GM23338 (cell line): ENCODE measurements around the gene AGXT2. TPM values are rescaled to one million over a fixed set of nuclear protein-coding genes. Genes with fewer than 3 reads are reported as not detected.

Source experiments
- ETS1 ChIP-seq: IDR thresholded peaks from 2 replicates; pipeline ENCODE4 v1.6.1; 2016; ENCODE audit warnings: antibody characterized with exemption
- EZH2phosphoT487 ChIP-seq: fragments of 200-600 bp; sonication (generic); IDR thresholded peaks from one replicate; pipeline ENCODE4 v1.8.1; 2018; ENCODE audit warnings: antibody characterized with exemption; ENCODE audit not compliant: unreplicated experiment
- REST ChIP-seq: IDR thresholded peaks from one replicate; pipeline ENCODE4 v1.6.1; 2018; ENCODE audit warnings: antibody characterized with exemption; ENCODE audit not compliant: unreplicated experiment
- ZNF462 ChIP-seq: fragments of 250-450 bp; sonication (Bioruptor Pico); IDR thresholded peaks from 2 replicates; pipeline ENCODE4 v1.5.0; 2020; ENCODE audit warnings: mild to moderate bottlenecking, moderate library complexity
- polyA plus RNA-seq: library from polyadenylated mRNA; unstranded; fragments of >200 nt; fragmentation: Nextera tagmentation; extraction: Ambion mirVana; gene quantifications from 2 replicates; pipeline ENCODE4 v1.2.1, GENCODE V29; 2016
- total RNA-seq: library from RNA; depleted of rRNA; stranded (reverse); fragments of >200 nt; shearing (Covaris generic); gene quantifications from 2 replicates; pipeline ENCODE4 v1.2.3, GENCODE V29; 2014

AGXT2 gene
- total and polyA plus RNA-seq, 2 experiments from 2014 or later: not detected

- TF ChIP-seq ZNF462 (CRISPR knock-in tag) (no peak), EZH2phosphoT487 (no peak), ETS1 (no peak), REST (no peak)
Measured at GRCh38 chr5:34998058-34998789, 49.5 kb downstream of the AGXT2 start (continued).
